T-cell (primary cell): ENCODE measurements around the gene CELF1. TPM values are rescaled to one million over a fixed set of nuclear protein-coding genes. Genes with fewer than 3 reads are reported as not detected.

Experiments
- ATAC-seq, 4 experiments: fragments of 200-7000 bp in 3 of 4; fragments of 150-1000 bp in 1 of 4; cut with Tn5 transposase; replicated peaks in 1 of 4; 1 replicate in 3 of 4; 2 replicates in 1 of 4; pipeline ENCODE4 v1.10.0; 2021; ENCODE audit warnings: moderate library complexity in 3 of 4, mild to moderate bottlenecking in 2 of 4, moderate number of reproducible peaks in 1 of 4
- CTCF ChIA-PET, 2 donors: fragments of 300-600 bp; sonication (Branson Sonifier 250); formaldehyde crosslinking; loops; one replicate each; lab custom pipeline; 2022; ENCODE audit warnings: antibody characterized with exemption in 2 of 2; lab: Charles Lee
- POLR2A ChIA-PET, 2 donors: fragments of 300-600 bp; sonication (Branson Sonifier 250); formaldehyde crosslinking; loops; one replicate each; lab custom pipeline; 2022; ENCODE audit warnings: antibody characterized with exemption in 2 of 2; lab: Charles Lee
- DNase-seq, 35 experiments: peaks; one replicate each; pipeline versions ENCODE4 v3.0.0 to v3.0.0-alpha.2; 2013 to 2023
- H3K27ac ChIP-seq: one replicate; pipeline ENCODE4 v1.5.1; 2013; ENCODE audit warnings: low read length
- H3K27me3 ChIP-seq, 2 experiments: replicated peaks in 1 of 2; 1 replicate in 1 of 2; 2 replicates in 1 of 2; pipeline versions ENCODE4 v1.6.1 to v1.7.0; 2013; ENCODE audit warnings: low read length in 1 of 2, mixed read lengths in 1 of 2; ENCODE audit not compliant: control insufficient read depth in 2 of 2, insufficient read depth in 2 of 2; ENCODE audit errors: extremely low read depth in 1 of 2
- H3K36me3 ChIP-seq, 2 donors: 1 replicate in 1 of 2; 2 replicates in 1 of 2; pipeline versions ENCODE4 v1.6.1 to v1.7.0; 2013; ENCODE audit warnings: low read length in 1 of 2; ENCODE audit not compliant: control insufficient read depth in 2 of 2, insufficient read depth in 1 of 2; ENCODE audit errors: extremely low read depth in 1 of 2
- H3K4me1 ChIP-seq, 2 experiments: 1 replicate in 1 of 2; 2 replicates in 1 of 2; pipeline versions ENCODE4 v1.6.1 to v1.7.0; 2013; ENCODE audit warnings: low read length in 2 of 2, mixed read lengths in 1 of 2; ENCODE audit not compliant: insufficient read depth in 2 of 2, control insufficient read depth in 1 of 2; ENCODE audit errors: extremely low read depth in 1 of 2
- H3K4me3 ChIP-seq, 2 donors: 1 replicate in 1 of 2; 2 replicates in 1 of 2; pipeline versions ENCODE4 v1.5.1 to v1.7.0; 2013; ENCODE audit warnings: mild to moderate bottlenecking in 2 of 2, low read length in 1 of 2, moderate library complexity in 1 of 2; ENCODE audit not compliant: control insufficient read depth in 1 of 2; ENCODE audit errors: extremely low read depth in 1 of 2
- H3K9me3 ChIP-seq: 2 replicates; pipeline ENCODE4 v1.7.0; 2013
- H3K27ac Mint-ChIP-seq, 2 donors: one replicate each; pipeline ENCODE4 v1.8.0; 2020 to 2021; ENCODE audit warnings: mild to moderate bottlenecking in 2 of 2, mixed read lengths in 2 of 2
- H3K27me3 Mint-ChIP-seq, 2 donors: one replicate each; pipeline ENCODE4 v1.8.0; 2021 to 2022; ENCODE audit warnings: mixed read lengths in 2 of 2
- H3K36me3 Mint-ChIP-seq: one replicate; pipeline ENCODE4 v1.8.0; 2021; ENCODE audit warnings: mixed read lengths
- H3K4me1 Mint-ChIP-seq, 3 donors: one replicate each; pipeline ENCODE4 v1.8.0; 2020 to 2022; ENCODE audit warnings: mixed read lengths in 3 of 3, mild to moderate bottlenecking in 1 of 3
- H3K4me3 Mint-ChIP-seq, 3 donors: one replicate each; pipeline ENCODE4 v1.8.0; 2020 to 2022; ENCODE audit warnings: mild to moderate bottlenecking in 3 of 3, mixed read lengths in 3 of 3, moderate library complexity in 3 of 3
- H3K9me3 Mint-ChIP-seq, 3 donors: one replicate each; pipeline ENCODE4 v1.8.0; 2020 to 2022; ENCODE audit warnings: mixed read lengths in 3 of 3
- WGBS: methylation state at CpG from one replicate; pipeline ENCODE4 v1.1.5; 2013; ENCODE audit warnings: missing lambda C conversion rate; ENCODE audit not compliant: insufficient coverage; 5-methylcytosine and 5-hydroxymethylcytosine counted together
- total RNA-seq, 35 experiments: library from RNA in 6 of 35; stranded (reverse) in 6 of 35; fragments of 120-200 nt in 1 of 35; gene quantifications; one replicate each; pipeline versions ENCODE4 v1.2.1 to v1.2.4 and lab custom pipeline; 2013 to 2026

The CELF1 gene
- total RNA-seq, 5 donors from 2014 or later (not counting 1 experiment from before 2014, with no cell fraction given) = 109 to 124 (median 123) TPM

DNA sequence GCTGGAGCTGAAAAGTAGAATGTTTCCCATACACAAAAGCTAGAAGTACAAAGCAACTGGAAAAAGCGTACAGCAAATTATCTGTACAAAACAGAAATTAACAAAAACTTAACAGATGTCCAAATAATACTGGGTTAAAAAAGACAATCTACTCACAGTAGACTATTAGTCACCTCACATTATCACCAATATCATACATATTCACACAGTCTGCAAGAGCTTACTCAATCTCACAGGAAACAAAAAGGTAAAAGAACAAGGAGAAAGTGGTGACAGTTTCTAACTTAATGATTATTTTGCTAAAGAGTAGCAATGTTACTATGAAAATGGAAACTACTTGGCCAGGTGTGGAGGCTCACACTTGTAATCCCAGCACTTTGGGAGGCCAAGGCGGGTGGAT is 11.9 kb downstream of the CELF1 start:
- H3K27ac Mint-ChIP-seq = peak overlapping the region; percentile 58 to 73
- peaks cover 11% of the 10 kb centered on the region for H3K36me3 Mint-ChIP-seq
- no peaks in the 10 kb centered on the region for H3K9me3 ChIP-seq
- H3K4me1 Mint-ChIP-seq = peaks cover 59 to 78% (median 74%) of the 10 kb centered on the region in 3 donors
- peak overlapping the region; percentile 50 to 66 (median 51) for H3K4me3 Mint-ChIP-seq
- no peak overlapping the region for H3K27ac ChIP-seq
- peaks cover 0 to 3% of the 10 kb centered on the region in 2 donors for H3K36me3 ChIP-seq
- peaks cover 0 to 3% (median 0%) of the 10 kb centered on the region in 3 donors for H3K9me3 Mint-ChIP-seq
- no peak overlapping the region for H3K4me3 ChIP-seq
- no peak for DNase-seq
- H3K27me3 Mint-ChIP-seq = no peaks in the 10 kb centered on the region
- WGBS = 100% methylated on average over 1 of the region's 2 CpGs
- CTCF ChIA-PET = interaction anchor here in 1 of 2 donors (1.6 kb wide), 1 partner anchor 11 kb away, joined by 3 read pairs; no protein-coding TSS in a partner anchor
- no peak for ATAC-seq
- POLR2A ChIA-PET = interaction anchor here (0.5 to 0.8 kb wide), 3 partner anchors 14 to 87 kb away, joined by 3 to 18 read pairs (median 4); no protein-coding TSS in a partner anchor
- peaks cover 6 to 55% of the 10 kb centered on the region in 2 experiments for H3K4me1 ChIP-seq
- no peaks in the 10 kb centered on the region for H3K27me3 ChIP-seq

DNA sequence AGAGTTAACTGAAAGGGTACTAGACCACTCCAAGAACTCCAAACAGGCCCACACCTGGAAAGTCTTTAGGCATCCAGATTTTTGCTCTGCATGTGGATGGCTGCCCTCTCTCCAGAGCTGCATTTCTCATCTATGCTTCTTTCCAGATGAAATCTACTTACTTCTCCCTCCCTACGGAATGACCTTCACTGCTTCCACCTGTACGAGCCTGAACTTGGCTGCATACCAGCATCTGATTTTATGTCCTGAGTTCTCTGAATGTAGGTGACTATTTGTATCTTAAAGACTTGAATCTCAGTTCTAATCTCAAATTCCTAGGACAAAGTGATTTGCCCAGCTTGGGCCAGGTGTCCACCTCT is 13.3 kb downstream of the CELF1 start:
- no peak overlapping the region for H3K4me3 ChIP-seq
- peaks cover 0 to 3% (median 0%) of the 10 kb centered on the region in 3 donors for H3K9me3 Mint-ChIP-seq
- H3K4me3 Mint-ChIP-seq = peak overlapping the region in 1 of 3 donors; percentile 66
- H3K36me3 ChIP-seq = peaks cover 0 to 7% of the 10 kb centered on the region in 2 donors
- POLR2A ChIA-PET = no interaction called here
- H3K27me3 ChIP-seq = no peaks in the 10 kb centered on the region
- H3K27ac Mint-ChIP-seq = peak overlapping the region in 1 of 2 donors; percentile 12
- DNase-seq (no peak), ATAC-seq (no peak)
- H3K27ac ChIP-seq = no peak overlapping the region
- H3K27me3 Mint-ChIP-seq = no peaks in the 10 kb centered on the region
- peaks cover 4 to 51% of the 10 kb centered on the region in 2 experiments for H3K4me1 ChIP-seq
- no CpG with 5 or more reads among the region's 2 CpGs for WGBS
- CTCF ChIA-PET = interaction anchor here in 1 of 2 donors (0.6 to 1.5 kb wide), 4 partner anchors 11 to 171 kb away, joined by 3 to 5 read pairs (median 4); no protein-coding TSS in a partner anchor
- H3K4me1 Mint-ChIP-seq = peaks cover 61 to 81% (median 75%) of the 10 kb centered on the region in 3 donors
- peaks cover 16% of the 10 kb centered on the region for H3K36me3 Mint-ChIP-seq
- no peaks in the 10 kb centered on the region for H3K9me3 ChIP-seq

- Mint-ChIP-seq H3K27ac (peak overlapping the region in 1 of 2 donors; percentile 49), H3K27me3 (no peaks in the 10 kb centered on the region), H3K4me1 (peaks cover 54 to 76% (median 69%) of the 10 kb centered on the region in 3 donors), H3K36me3 (peaks cover 14% of the 10 kb centered on the region), H3K4me3 (peak overlapping the region in 1 of 3 donors; percentile 53), H3K9me3 (peaks cover 0 to 3% (median 0%) of the 10 kb centered on the region in 3 donors)
- CTCF ChIA-PET = interaction anchor here in 1 of 2 donors (0.7 to 1.5 kb wide), 3 partner anchors 14 to 81 kb away, joined by 3 to 5 read pairs (median 3); no protein-coding TSS in a partner anchor
- Histone ChIP-seq H3K27ac (no peak overlapping the region), H3K4me3 (no peak overlapping the region), H3K27me3 (no peaks in the 10 kb centered on the region), H3K4me1 (peaks cover 4 to 49% of the 10 kb centered on the region in 2 experiments), H3K36me3 (peaks cover 0 to 7% of the 10 kb centered on the region in 2 donors), H3K9me3 (no peaks in the 10 kb centered on the region)
- DNase-seq = no peak
- 87% methylated on average over 8 of the region's 10 CpGs for WGBS
- ATAC-seq = no peak
- POLR2A ChIA-PET = no interaction called here
Observed at GRCh38 chr11:47538741-47539565, 14.0 kb downstream of the CELF1 start.

DNA sequence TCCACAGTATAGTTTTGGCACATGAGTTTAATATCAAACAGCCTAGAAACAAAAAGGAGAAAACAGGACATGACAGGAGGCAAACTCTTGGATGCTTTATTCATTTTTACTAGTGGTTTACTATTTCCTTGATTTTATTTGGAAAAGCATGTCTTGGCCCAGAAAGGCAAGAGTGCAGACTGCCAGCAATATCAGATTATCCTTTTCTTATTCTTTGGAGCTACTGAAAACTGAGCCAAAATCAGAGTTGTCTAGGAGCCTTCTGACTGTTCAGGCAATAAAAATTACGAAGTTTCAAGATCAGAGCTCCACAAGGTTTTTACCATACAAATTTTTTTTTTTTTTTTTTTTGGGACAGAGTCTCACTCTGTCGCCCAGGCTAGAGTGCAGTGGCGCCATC is 16.0 kb downstream of the CELF1 start:
- Mint-ChIP-seq H3K4me1 (peaks cover 53 to 72% (median 65%) of the 10 kb centered on the region in 3 donors), H3K9me3 (peaks cover 0 to 3% (median 0%) of the 10 kb centered on the region in 3 donors), H3K36me3 (peaks cover 13% of the 10 kb centered on the region), H3K4me3 (no peak overlapping the region), H3K27me3 (no peaks in the 10 kb centered on the region), H3K27ac (no peak overlapping the region)
- 80% methylated on average over 1 of the region's 3 CpGs for WGBS
- H3K9me3 ChIP-seq = no peaks in the 10 kb centered on the region
- H3K4me1 ChIP-seq = peaks cover 4 to 43% of the 10 kb centered on the region in 2 experiments
- DNase-seq = no peak
- no peak overlapping the region for H3K27ac ChIP-seq
- H3K27me3 ChIP-seq = no peaks in the 10 kb centered on the region
- no peak overlapping the region for H3K4me3 ChIP-seq
- POLR2A ChIA-PET = interaction anchor here in 1 of 2 donors (0.6 to 0.7 kb wide), 3 partner anchors 25 to 1512 kb away, joined by 4 to 5 read pairs (median 4); no protein-coding TSS in a partner anchor
- CTCF ChIA-PET = interaction anchor here in 1 of 2 donors (0.7 kb wide), 1 partner anchor 10 kb away, joined by 7 read pairs; no protein-coding TSS in a partner anchor
- H3K36me3 ChIP-seq = peaks cover 0 to 7% of the 10 kb centered on the region in 2 donors
- ATAC-seq = no peak

- Histone ChIP-seq H3K36me3 (peaks cover 0 to 10% of the 10 kb centered on the region in 2 donors), H3K9me3 (no peaks in the 10 kb centered on the region), H3K4me3 (no peak overlapping the region), H3K4me1 (peaks cover 2 to 39% of the 10 kb centered on the region in 2 experiments), H3K27ac (no peak overlapping the region), H3K27me3 (no peaks in the 10 kb centered on the region)
- peaks cover 13% of the 10 kb centered on the region for H3K36me3 Mint-ChIP-seq
- no peaks in the 10 kb centered on the region for H3K27me3 Mint-ChIP-seq
- WGBS = 67% methylated on average over 1 of the region's 4 CpGs
- H3K9me3 Mint-ChIP-seq = peaks cover 0 to 3% (median 0%) of the 10 kb centered on the region in 3 donors
- DNase-seq (no peak), ATAC-seq (no peak)
- H3K4me3 Mint-ChIP-seq = no peak overlapping the region
- H3K4me1 Mint-ChIP-seq = peaks cover 45 to 69% (median 60%) of the 10 kb centered on the region in 3 donors
- peak overlapping the region in 1 of 2 donors; percentile 39 for H3K27ac Mint-ChIP-seq
- ChIA-PET CTCF (interaction anchor here in 1 of 2 donors (0.6 kb wide), 2 partner anchors 372 to 459 kb away, joined by 6 to 9 read pairs; no protein-coding TSS in a partner anchor), POLR2A (interaction anchor here (0.6 to 1.0 kb wide), 3 partner anchors 28 to 44 kb away, joined by 3 read pairs; partner anchors contain the start of genes KBTBD4 (in 1 of the 2) and NDUFS3 (in 1 of the 2))
Observed at GRCh38 chr11:47534704-47535251, 18.2 kb downstream of the CELF1 start.
